B cell (primary cell): ENCODE results near the gene NUMBL.
"Not testable (repeated sequence)": the region's sequence is repeated elsewhere in the genome, so short reads cannot be mapped to it uniquely, and the experiment has no call there.

Source experiments
- CTCF ChIP-seq: fragments of 200-600 bp; IDR thresholded peaks from one replicate; pipeline ENCODE4 v1.8.0; 2022; ENCODE audit warnings: antibody characterized with exemption, mild to moderate bottlenecking
- EZH2 ChIP-seq: IDR thresholded peaks from 2 replicates; pipeline ENCODE4 v1.6.1; 2012; ENCODE audit warnings: borderline replicate concordance, low read depth, mild to moderate bottlenecking, moderate library complexity, low read length; ENCODE audit not compliant: insufficient read depth, poor library complexity, severe bottlenecking

- not testable (repeated sequence) for TF ChIP-seq CTCF, EZH2
Measured at GRCh38 chr19:40732304-40732703, 41.9 kb upstream of the NUMBL start.
